Stomach (tissue), 9 donors: ENCODE measurements around the gene TAPBP. TPM values are rescaled to one million over a fixed set of nuclear protein-coding genes. Genes with fewer than 3 reads are reported as not detected.
A peak's percentile ranks its signal among the peaks of the same experiment; 100 is the strongest.

Source experiments
- DNase-seq, 2 donors: peaks; one replicate each; pipeline versions ENCODE4 v3.0.0 to v3.0.0-alpha.2; 2013 to 2019
- H3K27ac ChIP-seq, 5 donors: fragments of 200-600 bp in 4 of 5; sonication (generic) in 4 of 5; one replicate each; pipeline ENCODE4 v1.5.1; 2013 to 2019; ENCODE audit warnings: mild to moderate bottlenecking in 1 of 5, moderate library complexity in 1 of 5
- H3K27me3 ChIP-seq, 3 donors: fragments of 200-600 bp; sonication (generic); one replicate each; pipeline ENCODE4 v1.5.1; 2017 to 2019; ENCODE audit warnings: mixed run types in 1 of 3
- H3K36me3 ChIP-seq, 4 donors: fragments of 200-600 bp; sonication (generic); 1 replicate in 3 of 4; 2 replicates in 1 of 4; pipeline ENCODE4 v1.5.1; 2016 to 2019
- H3K4me1 ChIP-seq, 4 donors: fragments of 200-600 bp; sonication (generic); one replicate each; pipeline ENCODE4 v1.5.1; 2016 to 2019
- H3K4me3 ChIP-seq, 4 donors: fragments of 200-600 bp; sonication (generic) in 3 of 4; one replicate each; pipeline ENCODE4 v1.5.1; 2016 to 2019; ENCODE audit warnings: mild to moderate bottlenecking in 1 of 4
- H3K9me3 ChIP-seq, 4 donors: fragments of 200-600 bp; sonication (generic); one replicate each; pipeline ENCODE4 v1.5.1; 2016 to 2019
- CTCF ChIP-seq, 7 experiments: fragments of 450-650 bp in 4 of 7; fragments of 200-600 bp in 3 of 7; sonication (generic) in 3 of 7; IDR thresholded peaks; one replicate each; pipeline ENCODE4 v1.5.1; 2016 to 2019; ENCODE audit warnings: antibody characterized with exemption in 7 of 7, control low read depth in 2 of 7, mild to moderate bottlenecking in 1 of 7
- EP300 ChIP-seq: sonication (generic); formaldehyde crosslinking; IDR thresholded peaks from one replicate; pipeline ENCODE4 v1.6.1; 2017; ENCODE audit warnings: antibody characterized with exemption
- POLR2A ChIP-seq, 4 donors: fragments of 450-650 bp; IDR thresholded peaks; one replicate each; pipeline ENCODE4 v1.6.1; 2016; ENCODE audit warnings: antibody characterized with exemption in 4 of 4, control low read depth in 2 of 4, mild to moderate bottlenecking in 1 of 4, moderate library complexity in 1 of 4
- POLR2AphosphoS5 ChIP-seq, 3 donors: sonication (generic); formaldehyde crosslinking; IDR thresholded peaks; one replicate each; pipeline ENCODE4 v1.6.1; 2016; ENCODE audit warnings: antibody characterized with exemption in 3 of 3
- WGBS, 5 donors: extraction: QIAGEN DNeasy Blood & Tissue Kit in 3 of 5; methylation state at CpG; one replicate each; pipeline versions ENCODE4 v1.1.5 to v1.1.7; 2013 to 2018; 5-methylcytosine and 5-hydroxymethylcytosine counted together
- intact Hi-C: fragments of 100-400 bp; cut with DNase I; formaldehyde crosslinking; loops from one replicate; pipeline ENCODE4 v1.15.1; 2023; ENCODE audit warnings: low total_unique reads
- polyA plus RNA-seq, 3 donors: library from polyadenylated mRNA; stranded (reverse); fragments of 200-250 nt; gene quantifications; one replicate each; pipeline ENCODE4 v1.2.3, GENCODE V29; 2013
- total RNA-seq, 5 donors: library from RNA; depleted of rRNA; stranded (reverse); fragments of >200 nt; gene quantifications; one replicate each; pipeline versions ENCODE4 v1.1.0 to v1.2.3, GENCODE V29; 2014 to 2016
- donor health status: healthy with polysubstance abuse.
- donor health status: Bipolar disorder and iron deficiency.
- donor health status: healthy.

TAPBP gene
- total and polyA plus RNA-seq, 8 donors = 17.0 to 242 (median 52.0) TPM

- intact Hi-C loops = no loop called here
- Histone ChIP-seq H3K9me3 (no peaks in the 10 kb centered on the region), H3K4me3 (no peak overlapping the region), H3K36me3 (peaks cover 27 to 94% (median 78%) of the 10 kb centered on the region in 4 donors), H3K27ac (no peak overlapping the region), H3K27me3 (no peaks in the 10 kb centered on the region), H3K4me1 (peaks cover 0 to 54% (median 13%) of the 10 kb centered on the region in 4 donors)
- TF ChIP-seq CTCF (IDR thresholded peaks at IDR 0.05) (no peak), EP300 (no peak), POLR2A (IDR thresholded peaks at IDR 0.05) (no peak), POLR2AphosphoS5 (IDR thresholded peaks at IDR 0.05) (no peak)
- no peak for DNase-seq
- WGBS, 5 donors = 83 to 95% (median 90%) methylated on average over 4 of the region's 4 CpGs
Measured at GRCh38 chr6:33306356-33306755, 7.5 kb downstream of the TAPBP start.

- WGBS, 5 donors = 75 to 82% (median 76%) methylated on average over 8 of the region's 8 CpGs
- H3K36me3 ChIP-seq = peaks cover 18 to 86% (median 65%) of the 10 kb centered on the region in 4 donors
- H3K27ac ChIP-seq = no peak overlapping the region
- H3K27me3 ChIP-seq = no peaks in the 10 kb centered on the region
- no peaks in the 10 kb centered on the region for H3K9me3 ChIP-seq
- H3K4me1 ChIP-seq = peaks cover 7 to 54% (median 17%) of the 10 kb centered on the region in 4 donors
- TF ChIP-seq EP300 = no peak
- intact Hi-C loops = no loop called here
- H3K4me3 ChIP-seq = no peak overlapping the region
- DNase-seq = no peak
Measured at GRCh38 chr6:33305052-33305451, 8.8 kb downstream of the TAPBP start.

DNA sequence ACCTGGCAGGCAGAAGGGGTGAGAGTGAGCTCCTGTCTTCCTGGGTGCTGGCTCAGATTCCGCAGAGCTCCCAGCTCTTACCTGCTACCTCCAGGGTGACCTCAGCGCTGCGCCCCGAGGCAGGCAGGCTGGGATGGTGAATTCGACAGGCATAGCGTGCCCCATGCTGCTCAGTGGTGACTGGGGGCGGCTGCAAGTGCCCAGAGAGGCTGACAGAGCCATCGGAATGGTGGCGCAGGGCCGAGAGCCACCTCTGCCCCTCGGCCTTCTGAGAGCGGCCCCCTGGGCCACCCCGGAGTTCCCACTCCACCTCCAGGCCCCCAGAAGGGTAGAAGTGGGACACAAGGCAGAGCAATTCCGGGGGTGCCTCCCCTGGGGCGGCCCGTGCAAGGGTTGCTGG, 9.7 kb downstream of the TAPBP start:
- no peak overlapping the region for H3K4me3 ChIP-seq
- intact Hi-C loops = no loop called here
- H3K27me3 ChIP-seq = no peaks in the 10 kb centered on the region
- H3K4me1 ChIP-seq = peaks cover 10 to 53% (median 22%) of the 10 kb centered on the region in 4 donors
- no peaks in the 10 kb centered on the region for H3K9me3 ChIP-seq
- no peak overlapping the region for H3K27ac ChIP-seq
- peaks cover 18 to 78% (median 61%) of the 10 kb centered on the region in 4 donors for H3K36me3 ChIP-seq
- WGBS, 5 donors = 83 to 96% (median 87%) methylated on average over 5 to 16 of the region's 16 CpGs
- DNase-seq = no peak
- TF ChIP-seq POLR2AphosphoS5 (IDR thresholded peaks at IDR 0.05) (no peak), CTCF (IDR thresholded peaks at IDR 0.05) (no peak), EP300 (no peak), POLR2A (IDR thresholded peaks at IDR 0.05) (no peak)

GRCh38 chr6:33301877-33302276, 12.0 kb downstream of the TAPBP start:
- Histone ChIP-seq H3K9me3 (no peaks in the 10 kb centered on the region), H3K4me3 (no peak overlapping the region), H3K27me3 (no peaks in the 10 kb centered on the region), H3K27ac (no peak overlapping the region), H3K36me3 (peaks cover 18 to 60% (median 52%) of the 10 kb centered on the region in 4 donors), H3K4me1 (peaks cover 20 to 55% (median 38%) of the 10 kb centered on the region in 4 donors)
- TF ChIP-seq EP300 = no peak
- TF ChIP-seq POLR2A (IDR thresholded peaks at IDR 0.05) = no peak
- TF ChIP-seq CTCF (IDR thresholded peaks at IDR 0.05) = no peak
- no peak for TF ChIP-seq POLR2AphosphoS5 (IDR thresholded peaks at IDR 0.05)
- no peak for DNase-seq
- 73 to 92% (median 84%) methylated on average over 3 of the region's 3 CpGs for WGBS, 5 donors
- intact Hi-C loops = no loop called here

DNA sequence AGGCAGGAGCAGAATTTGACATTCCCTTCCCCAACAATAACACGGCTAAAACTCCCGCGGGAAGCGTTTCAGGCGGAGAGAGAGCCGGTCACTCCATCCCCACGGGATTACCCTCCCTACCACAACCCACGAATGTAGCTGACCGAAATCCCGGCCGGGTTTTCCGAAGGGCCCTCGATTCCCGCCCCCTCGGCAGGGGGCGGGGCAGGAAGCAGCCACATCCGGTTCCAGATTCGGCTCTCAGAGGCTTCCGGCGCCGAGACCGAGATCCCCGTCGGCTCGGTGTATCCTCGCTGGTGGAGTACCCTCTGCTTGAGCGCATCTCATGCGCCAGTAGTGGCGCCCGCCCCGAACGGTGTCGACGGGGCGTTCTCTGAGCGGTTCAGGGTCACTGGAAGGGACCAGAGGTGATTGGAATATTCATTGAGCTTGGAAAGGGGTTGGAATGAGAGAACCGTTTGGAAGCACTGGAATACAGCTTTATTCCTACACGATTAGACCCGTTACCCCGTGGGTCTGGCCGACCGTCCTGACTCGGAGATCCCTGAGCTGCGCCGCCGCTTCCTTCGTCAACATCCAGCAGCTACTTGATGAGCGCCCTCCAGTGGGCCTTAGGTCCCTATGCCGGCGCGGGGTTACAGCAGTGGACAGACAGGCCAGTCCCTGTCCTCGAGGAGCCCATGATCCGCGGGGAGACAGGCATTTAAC, 14.5 kb downstream of the TAPBP start:
- peak; percentile 91 to 96 for DNase-seq
- H3K36me3 ChIP-seq = peaks cover 23 to 56% (median 55%) of the 10 kb centered on the region in 4 donors
- peak overlapping the region; percentile 77 to 93 (median 90) for H3K4me3 ChIP-seq
- H3K4me1 ChIP-seq = peaks cover 22 to 64% (median 50%) of the 10 kb centered on the region in 4 donors
- no peaks in the 10 kb centered on the region for H3K9me3 ChIP-seq
- peak overlapping the region; percentile 92 to 99 (median 98) for H3K27ac ChIP-seq
- TF ChIP-seq CTCF (IDR thresholded peaks at IDR 0.05) (peak in 5 of 7 experiments; percentile 55 to 76 (median 65)), POLR2A (IDR thresholded peaks at IDR 0.05) (peak in 2 of 4 donors; percentile 38 to 55), POLR2AphosphoS5 (IDR thresholded peaks at IDR 0.05) (peak; percentile 77 to 94 (median 90)), EP300 (no peak)
- WGBS, 5 donors = 0 to 1% (median 0%) methylated on average over 45 to 54 of the region's 54 CpGs
- intact Hi-C loops = no loop called here
- H3K27me3 ChIP-seq = no peaks in the 10 kb centered on the region
